DMS53 treated with DMSO at 0.1 percent for 48 hours (cell line): ENCODE measurements around the gene POLR3A.

Experiments used
- DNase-seq: peaks from one replicate; lab custom pipeline; 2025; ENCODE audit not compliant: unreplicated experiment; lab: John Stamatoyannopoulos, UW

Gene POLR3A

GRCh38 chr10:77922055-77922454, 107.3 kb downstream of the POLR3A start:
- DNase-seq = no peak

GRCh38 chr10:77921395-77921794, 107.9 kb downstream of the POLR3A start:
- no peak for DNase-seq

GRCh38 chr10:77920495-77920894, 108.8 kb downstream of the POLR3A start:
- DNase-seq = no peak

GRCh38 chr10:77919713-77920108, 109.6 kb downstream of the POLR3A start:
- no peak for DNase-seq
